ENCODE data around the gene DLGAP3. TPM values are rescaled to one million over a fixed set of nuclear protein-coding genes. Genes with fewer than 3 reads are reported as not detected.

The DLGAP3 gene
- total RNA-seq, 1 donor, result not detected

DNA sequence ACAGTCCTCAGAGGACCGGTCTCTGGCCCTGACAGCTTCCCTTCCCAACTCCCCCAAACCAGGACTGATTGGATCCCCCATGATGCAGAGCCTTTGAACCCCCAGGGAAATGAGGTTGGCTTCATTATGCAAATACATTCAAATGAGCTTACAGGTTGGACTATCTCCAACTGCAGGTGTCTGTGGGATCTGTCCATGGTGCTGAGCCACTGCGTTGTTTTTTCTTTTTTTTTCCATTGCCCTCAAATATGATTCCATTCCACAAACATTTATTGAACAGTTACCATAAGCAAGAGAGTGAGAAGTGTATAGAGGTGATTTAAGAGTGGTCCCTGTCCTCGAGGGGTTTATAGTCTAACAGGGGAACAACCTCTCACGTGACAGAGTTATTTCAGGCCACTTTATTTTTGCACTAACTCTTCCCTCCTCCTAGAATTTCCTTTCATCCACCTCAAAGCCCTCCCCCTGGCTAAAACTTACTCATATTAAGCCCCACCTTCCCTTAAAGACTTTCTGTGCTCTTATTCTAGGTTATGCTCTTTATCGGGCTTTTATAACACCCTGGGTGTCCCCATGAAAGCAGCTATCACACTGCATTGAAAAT, 21.9 kb downstream of the DLGAP3 start:
- no peaks in the 10 kb centered on the region for H3K4me1 ChIP-seq (ENCODE audit: insufficient read depth, low read length)
- H3K36me3 ChIP-seq (ENCODE audit: insufficient read depth, low read length), result no peaks in the 10 kb centered on the region
- no peak overlapping the region for H2AFZ ChIP-seq (ENCODE audit: low read length)
- H3K4me2 ChIP-seq (ENCODE audit: insufficient read depth, low read length), result no peak overlapping the region
- no peaks in the 10 kb centered on the region for H3K79me2 ChIP-seq (ENCODE audit: insufficient read depth, low read length)
- no peak overlapping the region for H3K4me3 ChIP-seq (ENCODE audit: insufficient read depth, low read length)
- no peaks in the 10 kb centered on the region for H4K20me1 ChIP-seq (ENCODE audit: insufficient read depth, low read length)
- no peak for DNase-seq (ENCODE audit: insufficient read length, low spot score, missing footprints)
- no peaks in the 10 kb centered on the region for H3K9me3 ChIP-seq (ENCODE audit: low read depth, low read length)
- no peak overlapping the region for H3K27ac ChIP-seq (ENCODE audit: low read depth, low read length)
- TF ChIP-seq, protein P1, sequence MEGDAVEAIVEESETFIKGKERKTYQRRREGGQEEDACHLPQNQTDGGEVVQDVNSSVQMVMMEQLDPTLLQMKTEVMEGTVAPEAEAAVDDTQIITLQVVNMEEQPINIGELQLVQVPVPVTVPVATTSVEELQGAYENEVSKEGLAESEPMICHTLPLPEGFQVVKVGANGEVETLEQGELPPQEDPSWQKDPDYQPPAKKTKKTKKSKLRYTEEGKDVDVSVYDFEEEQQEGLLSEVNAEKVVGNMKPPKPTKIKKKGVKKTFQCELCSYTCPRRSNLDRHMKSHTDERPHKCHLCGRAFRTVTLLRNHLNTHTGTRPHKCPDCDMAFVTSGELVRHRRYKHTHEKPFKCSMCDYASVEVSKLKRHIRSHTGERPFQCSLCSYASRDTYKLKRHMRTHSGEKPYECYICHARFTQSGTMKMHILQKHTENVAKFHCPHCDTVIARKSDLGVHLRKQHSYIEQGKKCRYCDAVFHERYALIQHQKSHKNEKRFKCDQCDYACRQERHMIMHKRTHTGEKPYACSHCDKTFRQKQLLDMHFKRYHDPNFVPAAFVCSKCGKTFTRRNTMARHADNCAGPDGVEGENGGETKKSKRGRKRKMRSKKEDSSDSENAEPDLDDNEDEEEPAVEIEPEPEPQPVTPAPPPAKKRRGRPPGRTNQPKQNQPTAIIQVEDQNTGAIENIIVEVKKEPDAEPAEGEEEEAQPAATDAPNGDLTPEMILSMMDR (IDR thresholded peaks at IDR 0.05; ENCODE audit: extremely low read depth, low read depth, low read length), result no peak
- H3K27me3 ChIP-seq (ENCODE audit: insufficient read depth, low read length), result peaks cover under 1% of the 10 kb centered on the region

DNA sequence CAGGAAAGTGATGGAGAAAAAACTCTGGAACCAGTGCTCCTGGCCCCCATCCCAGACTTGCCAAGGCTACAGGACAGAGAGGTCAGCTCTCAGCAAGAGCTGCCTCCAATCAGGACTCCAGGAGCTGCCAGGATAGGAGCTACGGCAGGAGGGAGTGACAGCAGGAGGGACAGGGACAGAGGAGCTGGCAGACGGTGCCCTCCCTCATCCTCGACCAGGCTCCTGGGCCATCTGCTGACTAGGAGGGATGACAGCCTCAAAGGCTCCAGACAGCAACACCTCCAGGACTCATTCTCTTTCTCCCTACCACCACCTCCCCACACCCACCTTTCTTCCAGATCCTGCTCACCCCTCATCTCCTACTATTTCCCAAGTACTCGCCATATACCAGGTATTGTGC, 22.7 kb downstream of the DLGAP3 start:
- H3K4me3 ChIP-seq (ENCODE audit: insufficient read depth, low read length), result no peak overlapping the region
- H3K27ac ChIP-seq (ENCODE audit: low read depth, low read length), result no peak overlapping the region
- H3K27me3 ChIP-seq (ENCODE audit: insufficient read depth, low read length), result no peaks in the 10 kb centered on the region
- H3K9me3 ChIP-seq (ENCODE audit: low read depth, low read length), result no peaks in the 10 kb centered on the region
- no peaks in the 10 kb centered on the region for H3K4me1 ChIP-seq (ENCODE audit: insufficient read depth, low read length)
- no peak overlapping the region for H2AFZ ChIP-seq (ENCODE audit: low read length)
- no peaks in the 10 kb centered on the region for H4K20me1 ChIP-seq (ENCODE audit: insufficient read depth, low read length)
- no peaks in the 10 kb centered on the region for H3K36me3 ChIP-seq (ENCODE audit: insufficient read depth, low read length)
- TF ChIP-seq, protein P1 (IDR thresholded peaks at IDR 0.05; ENCODE audit: extremely low read depth, low read depth, low read length), result no peak
- peak; percentile 77 for DNase-seq (ENCODE audit: insufficient read length, low spot score, missing footprints)
- H3K79me2 ChIP-seq (ENCODE audit: insufficient read depth, low read length), result no peaks in the 10 kb centered on the region
- no peak overlapping the region for H3K4me2 ChIP-seq (ENCODE audit: insufficient read depth, low read length)

DNA sequence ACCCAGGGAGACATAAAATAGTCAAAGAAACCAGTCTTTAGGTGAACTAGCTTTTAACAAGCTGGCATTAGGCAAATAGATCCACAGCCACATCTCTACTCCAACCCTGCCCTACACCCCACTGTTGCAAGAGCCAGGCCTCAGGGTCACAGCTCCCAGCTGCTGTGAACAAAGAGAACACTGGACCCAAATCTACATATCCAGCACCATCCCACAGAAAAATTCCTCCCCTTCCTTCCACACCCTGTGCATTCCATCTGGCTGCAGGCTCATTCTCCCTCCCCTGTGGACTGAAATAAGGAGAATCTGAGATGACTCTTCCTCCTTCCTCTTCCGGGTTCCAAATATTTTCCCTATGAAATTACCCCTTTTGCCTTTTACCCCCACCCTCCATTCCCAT, 23.2 kb downstream of the DLGAP3 start:
- Histone ChIP-seq H2AFZ (ENCODE audit: low read length) (no peak overlapping the region), H3K9me3 (ENCODE audit: low read depth, low read length) (no peaks in the 10 kb centered on the region), H3K36me3 (ENCODE audit: insufficient read depth, low read length) (no peaks in the 10 kb centered on the region), H3K27ac (ENCODE audit: low read depth, low read length) (no peak overlapping the region), H3K79me2 (ENCODE audit: insufficient read depth, low read length) (no peaks in the 10 kb centered on the region), H3K4me3 (ENCODE audit: insufficient read depth, low read length) (no peak overlapping the region), H3K27me3 (ENCODE audit: insufficient read depth, low read length) (no peaks in the 10 kb centered on the region), H4K20me1 (ENCODE audit: insufficient read depth, low read length) (no peaks in the 10 kb centered on the region), H3K4me1 (ENCODE audit: insufficient read depth, low read length) (no peaks in the 10 kb centered on the region), H3K4me2 (ENCODE audit: insufficient read depth, low read length) (no peak overlapping the region)
- DNase-seq (ENCODE audit: insufficient read length, low spot score, missing footprints), result no peak
- TF ChIP-seq, protein P1 (IDR thresholded peaks at IDR 0.05; ENCODE audit: extremely low read depth, low read depth, low read length), result no peak

- Histone ChIP-seq H3K79me2 (ENCODE audit: insufficient read depth, low read length) (no peaks in the 10 kb centered on the region), H3K4me1 (ENCODE audit: insufficient read depth, low read length) (no peaks in the 10 kb centered on the region), H3K36me3 (ENCODE audit: insufficient read depth, low read length) (no peaks in the 10 kb centered on the region), H3K9me3 (ENCODE audit: low read depth, low read length) (no peaks in the 10 kb centered on the region), H2AFZ (ENCODE audit: low read length) (no peak overlapping the region), H3K4me2 (ENCODE audit: insufficient read depth, low read length) (no peak overlapping the region), H3K27me3 (ENCODE audit: insufficient read depth, low read length) (no peaks in the 10 kb centered on the region), H3K27ac (ENCODE audit: low read depth, low read length) (no peak overlapping the region), H4K20me1 (ENCODE audit: insufficient read depth, low read length) (no peaks in the 10 kb centered on the region), H3K4me3 (ENCODE audit: insufficient read depth, low read length) (no peak overlapping the region)
- DNase-seq (ENCODE audit: insufficient read length, low spot score, missing footprints), result peak; percentile 49
- TF ChIP-seq, protein P1 (IDR thresholded peaks at IDR 0.05; ENCODE audit: extremely low read depth, low read depth, low read length), result no peak
Measured at GRCh38 chr1:34905098-34905459, 24.4 kb downstream of the DLGAP3 start.
